ENCODE data around the gene NCBP2L. TPM values are rescaled to one million over a fixed set of nuclear protein-coding genes. Genes with fewer than 3 reads are reported as not detected.

NCBP2L gene
- total and polyA plus RNA-seq, 9 of the 15 experiments (the other 6 are each of a cell fraction or from before 2014, with no cell fraction given), result not detected

DNA sequence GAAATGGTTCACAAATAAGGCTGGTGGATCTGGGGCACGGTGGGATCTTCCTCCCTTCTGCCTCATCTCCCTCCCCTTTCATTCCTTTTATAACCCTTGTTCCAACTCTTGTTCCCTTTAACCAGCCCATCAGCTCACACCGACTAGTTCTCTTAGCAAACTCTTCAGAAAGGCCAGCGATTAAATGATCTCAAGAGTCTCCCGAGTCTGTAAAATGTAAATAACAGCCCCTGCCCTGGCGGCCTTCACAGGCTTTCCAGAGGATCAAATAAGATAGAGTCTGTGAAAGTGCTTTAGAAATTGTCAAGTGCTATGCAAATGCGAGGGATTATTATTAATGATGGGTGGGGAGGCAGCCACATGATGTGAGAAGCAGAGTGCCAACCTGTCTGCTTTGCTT, 29.0 kb upstream of the NCBP2L start (continued):
- TF ChIP-seq, protein P1, sequence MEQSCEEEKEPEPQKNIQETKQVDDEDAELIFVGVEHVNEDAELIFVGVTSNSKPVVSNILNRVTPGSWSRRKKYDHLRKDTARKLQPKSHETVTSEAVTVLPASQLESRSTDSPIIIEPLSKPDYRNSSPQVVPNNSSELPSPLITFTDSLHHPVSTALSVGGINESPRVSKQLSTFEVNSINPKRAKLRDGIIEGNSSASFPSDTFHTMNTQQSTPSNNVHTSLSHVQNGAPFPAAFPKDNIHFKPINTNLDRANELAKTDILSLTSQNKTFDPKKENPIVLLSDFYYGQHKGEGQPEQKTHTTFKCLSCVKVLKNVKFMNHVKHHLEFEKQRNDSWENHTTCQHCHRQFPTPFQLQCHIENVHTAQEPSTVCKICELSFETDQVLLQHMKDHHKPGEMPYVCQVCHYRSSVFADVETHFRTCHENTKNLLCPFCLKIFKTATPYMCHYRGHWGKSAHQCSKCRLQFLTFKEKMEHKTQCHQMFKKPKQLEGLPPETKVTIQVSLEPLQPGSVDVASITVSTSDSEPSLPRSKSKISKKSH (CRISPR knock-in tag; IDR thresholded peaks at IDR 0.05), result no peak
- TF ChIP-seq TCF7L2 (IDR thresholded peaks at IDR 0.05; ENCODE audit: low read depth, low read length) (no peak), NCOR1 (IDR thresholded peaks at IDR 0.05) (no peak), HDAC6 (IDR thresholded peaks at IDR 0.05; ENCODE audit: low read depth, low read length) (no peak)

DNA sequence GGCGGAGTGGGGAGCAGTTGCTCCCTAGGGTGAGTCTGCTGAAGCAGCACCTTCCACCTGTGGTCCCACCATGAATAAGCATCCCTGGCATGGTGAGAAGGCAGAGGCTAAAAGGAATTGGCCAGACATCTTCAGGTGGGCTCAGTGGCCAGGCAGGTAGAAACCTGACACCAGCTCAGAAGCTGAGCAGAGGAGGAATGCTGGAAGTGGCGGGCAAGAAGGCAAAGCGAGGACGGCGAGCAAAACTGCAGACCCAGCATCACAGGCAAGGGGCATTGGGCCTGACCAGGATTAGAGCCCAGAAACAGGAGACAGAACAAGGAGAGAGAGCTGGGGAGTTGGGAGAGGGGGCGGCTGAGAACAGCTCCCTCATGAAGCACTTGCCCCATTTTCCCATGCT, 27.3 kb upstream of the NCBP2L start:
- no peaks in the 10 kb centered on the region for H3K9me3 ChIP-seq (replicated peaks; ENCODE audit: control insufficient read depth, insufficient read depth, low read depth, low read length)
- H3K9me1 ChIP-seq (ENCODE audit: control insufficient read depth, insufficient read depth, low read length), result no peaks in the 10 kb centered on the region
- H3K36me3 ChIP-seq (ENCODE audit: control insufficient read depth, insufficient read depth, low read length), result no peaks in the 10 kb centered on the region
- H3K4me1 ChIP-seq (replicated peaks in 1 of 2; ENCODE audit: control insufficient read depth in 2 of 2, insufficient read depth in 2 of 2, low read length in 2 of 2), result no peaks in the 10 kb centered on the region
- peaks cover 0 to 7% of the 10 kb centered on the region in 2 experiments; a peak in 1 of 5 replicates for H3K27me3 ChIP-seq (ENCODE audit: control insufficient read depth in 2 of 2, insufficient read depth in 2 of 2, low read length in 2 of 2)
- H3K9ac ChIP-seq (ENCODE audit: insufficient read depth in 1 of 2, low read depth in 2 of 2, low read length in 2 of 2), result no peak overlapping the region
- CTCF ChIA-PET (ENCODE audit: low intra/inter-chr PET ratio), result no interaction called here
- intact Hi-C loops (cut with micrococcal nuclease) (no loop called here), in situ Hi-C loops (cut with MboI) (no loop called here)
- H2AFZ ChIP-seq (ENCODE audit: low read depth, low read length), result no peak overlapping the region
- no peak overlapping the region for H3K4me2 ChIP-seq (ENCODE audit: insufficient read depth, low read length)
- FAIRE-seq (no peak), ATAC-seq (no peak), DNase-seq (ENCODE audit: extremely low read depth in 1 of 4, low spot score in 3 of 4) (no peak)
- no peaks in the 10 kb centered on the region for H4K20me1 ChIP-seq (replicated peaks; ENCODE audit: control insufficient read depth, insufficient read depth, low read length)
- POLR2A ChIA-PET, result interaction anchor here (0.9 kb wide), 1 partner anchor 21 kb away, joined by 3 read pairs; no protein-coding TSS in a partner anchor
- H3K27ac ChIP-seq (ENCODE audit: extremely low read depth, low read depth, low read length), result no peak overlapping the region
- no CpG with 5 or more reads among the region's 6 CpGs for WGBS (ENCODE audit: insufficient coverage, low coverage, missing lambda C conversion rate)
- BruUV-seq (replicated peaks), result no TSS peak
- H3K79me2 ChIP-seq (ENCODE audit: control insufficient read depth, insufficient read depth, low read length), result no peaks in the 10 kb centered on the region
- no peak overlapping the region for H3K4me3 ChIP-seq
- TF ChIP-seq ATF1 (CRISPR knock-in tag; IDR thresholded peaks at IDR 0.05), result no peak
- no peak for TF ChIP-seq ATF1 (tag; IDR thresholded peaks at IDR 0.05)
- TF ChIP-seq HSF4 (CRISPR knock-in tag; IDR thresholded peaks at IDR 0.05; ENCODE audit: borderline replicate concordance), result no peak
- no peak for TF ChIP-seq RFX5 (IDR thresholded peaks at IDR 0.05; ENCODE audit: low read depth, low read length)
- TF ChIP-seq, protein P2, sequence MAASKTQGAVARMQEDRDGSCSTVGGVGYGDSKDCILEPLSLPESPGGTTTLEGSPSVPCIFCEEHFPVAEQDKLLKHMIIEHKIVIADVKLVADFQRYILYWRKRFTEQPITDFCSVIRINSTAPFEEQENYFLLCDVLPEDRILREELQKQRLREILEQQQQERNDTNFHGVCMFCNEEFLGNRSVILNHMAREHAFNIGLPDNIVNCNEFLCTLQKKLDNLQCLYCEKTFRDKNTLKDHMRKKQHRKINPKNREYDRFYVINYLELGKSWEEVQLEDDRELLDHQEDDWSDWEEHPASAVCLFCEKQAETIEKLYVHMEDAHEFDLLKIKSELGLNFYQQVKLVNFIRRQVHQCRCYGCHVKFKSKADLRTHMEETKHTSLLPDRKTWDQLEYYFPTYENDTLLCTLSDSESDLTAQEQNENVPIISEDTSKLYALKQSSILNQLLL (CRISPR knock-in tag; IDR thresholded peaks at IDR 0.05; ENCODE audit: borderline replicate concordance), result no peak
- no peak for TF ChIP-seq GTF2E2 (tag; IDR thresholded peaks at IDR 0.05)
- no peak for TF ChIP-seq ZNF583 (CRISPR knock-in tag; IDR thresholded peaks at IDR 0.05)
- TF ChIP-seq, protein P3, sequence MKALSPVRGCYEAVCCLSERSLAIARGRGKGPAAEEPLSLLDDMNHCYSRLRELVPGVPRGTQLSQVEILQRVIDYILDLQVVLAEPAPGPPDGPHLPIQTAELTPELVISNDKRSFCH (CRISPR knock-in tag; IDR thresholded peaks at IDR 0.05), result no peak
- TF ChIP-seq, protein P3 (tag; IDR thresholded peaks at IDR 0.05), result no peak
- TF ChIP-seq, protein P4, sequence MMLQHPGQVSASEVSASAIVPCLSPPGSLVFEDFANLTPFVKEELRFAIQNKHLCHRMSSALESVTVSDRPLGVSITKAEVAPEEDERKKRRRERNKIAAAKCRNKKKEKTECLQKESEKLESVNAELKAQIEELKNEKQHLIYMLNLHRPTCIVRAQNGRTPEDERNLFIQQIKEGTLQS (IDR thresholded peaks at IDR 0.05), result no peak
- TF ChIP-seq, protein P4 (CRISPR knock-in tag; conservative IDR thresholded peaks at IDR 0.05), result no peak
- no peak for TF ChIP-seq ZNF24 (IDR thresholded peaks at IDR 0.05)
- no peak for TF ChIP-seq RBM17 (IDR thresholded peaks at IDR 0.05; ENCODE audit: borderline replicate concordance, low read depth, low read length)
